SU-DHL-6 (cell line): Measurements from ENCODE around the gene OR7A17.

Experiments used
- EZH2phosphoT487 ChIP-seq: fragments of 200-600 bp; sonication (generic), shearing (Covaris generic); conservative IDR thresholded peaks from 2 replicates; pipeline ENCODE4 v1.6.1; 2018; ENCODE audit warnings: mild to moderate bottlenecking, antibody characterized with exemption, low read length, moderate library complexity, mixed read lengths
- TF ChIP-seq, protein P1 (sequence below): fragments of 200-600 bp; sonication (generic); IDR thresholded peaks from one replicate; pipeline ENCODE4 v1.5.1; 2017; ENCODE audit warnings: antibody characterized with exemption, mild to moderate bottlenecking, low read length, moderate library complexity; ENCODE audit not compliant: insufficient read depth, poor library complexity, severe bottlenecking

DNA sequence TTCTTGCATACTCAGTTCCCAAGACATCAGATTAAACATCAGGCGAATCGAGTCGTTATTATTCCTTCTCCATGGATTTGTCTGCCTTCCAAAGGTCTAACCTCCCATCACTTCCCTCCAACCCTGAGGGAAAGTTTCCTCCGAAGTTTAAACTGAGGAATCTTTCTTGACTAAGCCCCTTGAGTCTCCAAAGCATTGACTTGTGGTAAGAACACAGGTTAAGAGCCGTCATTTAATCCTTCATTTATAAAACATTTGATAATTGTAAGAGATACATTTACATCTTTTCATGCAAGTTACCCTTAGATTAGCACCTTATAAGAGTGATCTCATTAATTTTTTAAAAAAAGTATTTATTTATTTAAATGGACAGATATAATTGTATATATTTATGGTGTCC is 37.1 kb downstream of the OR7A17 start, which contains the start of gene OR7A10:
- TF ChIP-seq, protein P1, sequence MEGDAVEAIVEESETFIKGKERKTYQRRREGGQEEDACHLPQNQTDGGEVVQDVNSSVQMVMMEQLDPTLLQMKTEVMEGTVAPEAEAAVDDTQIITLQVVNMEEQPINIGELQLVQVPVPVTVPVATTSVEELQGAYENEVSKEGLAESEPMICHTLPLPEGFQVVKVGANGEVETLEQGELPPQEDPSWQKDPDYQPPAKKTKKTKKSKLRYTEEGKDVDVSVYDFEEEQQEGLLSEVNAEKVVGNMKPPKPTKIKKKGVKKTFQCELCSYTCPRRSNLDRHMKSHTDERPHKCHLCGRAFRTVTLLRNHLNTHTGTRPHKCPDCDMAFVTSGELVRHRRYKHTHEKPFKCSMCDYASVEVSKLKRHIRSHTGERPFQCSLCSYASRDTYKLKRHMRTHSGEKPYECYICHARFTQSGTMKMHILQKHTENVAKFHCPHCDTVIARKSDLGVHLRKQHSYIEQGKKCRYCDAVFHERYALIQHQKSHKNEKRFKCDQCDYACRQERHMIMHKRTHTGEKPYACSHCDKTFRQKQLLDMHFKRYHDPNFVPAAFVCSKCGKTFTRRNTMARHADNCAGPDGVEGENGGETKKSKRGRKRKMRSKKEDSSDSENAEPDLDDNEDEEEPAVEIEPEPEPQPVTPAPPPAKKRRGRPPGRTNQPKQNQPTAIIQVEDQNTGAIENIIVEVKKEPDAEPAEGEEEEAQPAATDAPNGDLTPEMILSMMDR, result no peak
- no peak for TF ChIP-seq EZH2phosphoT487
